ENCODE results near the gene IMMP2L.

DNA sequence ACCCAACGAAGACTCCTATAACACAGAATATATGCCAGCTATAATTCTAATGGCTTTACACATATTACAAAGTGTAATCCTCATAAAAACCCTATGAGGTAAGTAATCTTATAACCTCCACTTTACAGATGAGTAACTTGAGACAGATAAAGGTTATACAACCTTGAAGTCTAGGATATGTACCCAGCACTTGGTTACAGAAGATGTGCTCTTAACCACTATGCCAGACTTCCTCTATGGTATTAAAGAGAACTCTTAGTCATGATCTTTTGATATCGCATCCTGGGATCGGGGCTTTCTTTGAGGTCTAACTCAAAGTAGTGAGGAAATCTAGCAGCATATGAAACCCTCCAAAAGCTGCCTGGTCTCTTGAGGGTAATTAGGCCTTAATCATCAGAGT, 790.6 kb downstream of the IMMP2L start:
- TF ChIP-seq EZH2 (IDR thresholded peaks at IDR 0.05; ENCODE audit: low read depth, low read length, severe bottlenecking) (no peak), CREB1 (IDR thresholded peaks at IDR 0.05) (no peak), EP300 (IDR thresholded peaks at IDR 0.05; ENCODE audit: borderline replicate concordance in 1 of 2, low read depth in 2 of 2, low read length in 2 of 2) (no peak), POLR2AphosphoS5 (IDR thresholded peaks at IDR 0.05; ENCODE audit: low read depth, low read length) (no peak)

Measured in H1 (cell line).